Measurements from ENCODE around the gene ZBTB40.

- TF ChIP-seq POLR2AphosphoS5 (IDR thresholded peaks at IDR 0.05; ENCODE audit: borderline replicate concordance, low read depth, low read length), result no peak
- TF ChIP-seq EZH2 (IDR thresholded peaks at IDR 0.05), result no peak
- no peak for TF ChIP-seq FOXP2 (optimal IDR thresholded peaks at IDR 0.05; ENCODE audit: control extremely low read depth, extremely low read length, insufficient read depth)
Observed at GRCh38 chr1:22508329-22508728, 56.7 kb downstream of the ZBTB40 start.

Data from SK-N-MC (cell line).